Activated CD8-positive, alpha-beta memory T cell treated with anti-CD3 and anti-CD28 coated beads for 1 hour (primary cell): ENCODE results near the gene CEP112.

Source experiments
- DNase-seq, 2 donors: peaks; one replicate each; pipeline ENCODE4 v3.0.0-alpha.2; 2020; ENCODE audit warnings: low read depth in 1 of 2; ENCODE audit errors: extremely low read depth in 1 of 2

Gene CEP112

GRCh38 chr17:65895969-65896368 is 296.0 kb downstream of the CEP112 start:
- no peak for DNase-seq

GRCh38 chr17:65893692-65894279 is 298.1 kb downstream of the CEP112 start:
- no peak for DNase-seq

- DNase-seq = no peak
Measured at GRCh38 chr17:65892912-65893377, 299.0 kb downstream of the CEP112 start.

GRCh38 chr17:65891231-65891735 is 300.6 kb downstream of the CEP112 start:
- DNase-seq = no peak

- no peak for DNase-seq
Measured at GRCh38 chr17:65888649-65889048, 303.3 kb downstream of the CEP112 start.

GRCh38 chr17:65886315-65887245 is 305.4 kb downstream of the CEP112 start:
- DNase-seq = no peak

GRCh38 chr17:65885541-65886312 is 306.2 kb downstream of the CEP112 start:
- no peak for DNase-seq

- no peak for DNase-seq
Measured at GRCh38 chr17:65876985-65877384, 314.9 kb downstream of the CEP112 start.

GRCh38 chr17:65868881-65869280 is 323.1 kb downstream of the CEP112 start:
- DNase-seq = no peak

GRCh38 chr17:65867014-65867413 is 324.9 kb downstream of the CEP112 start:
- DNase-seq = no peak

GRCh38 chr17:65865715-65866425 is 326.1 kb downstream of the CEP112 start:
- no peak for DNase-seq

- no peak for DNase-seq
Measured at GRCh38 chr17:65864394-65864793, 327.5 kb downstream of the CEP112 start.

- no peak for DNase-seq
Measured at GRCh38 chr17:65857718-65858117, 334.2 kb downstream of the CEP112 start.

- DNase-seq = no peak
Measured at GRCh38 chr17:65856865-65857264, 335.1 kb downstream of the CEP112 start.

- no peak for DNase-seq
Measured at GRCh38 chr17:65855675-65856074, 336.3 kb downstream of the CEP112 start.

- DNase-seq = no peak
Measured at GRCh38 chr17:65855245-65855644, 336.7 kb downstream of the CEP112 start.

GRCh38 chr17:65853816-65854215 is 338.1 kb downstream of the CEP112 start:
- DNase-seq = no peak

GRCh38 chr17:65852911-65853310 is 339.0 kb downstream of the CEP112 start:
- no peak for DNase-seq

GRCh38 chr17:65851965-65852736 is 339.8 kb downstream of the CEP112 start:
- DNase-seq = no peak

GRCh38 chr17:65850486-65850885 is 341.4 kb downstream of the CEP112 start:
- no peak for DNase-seq
